Stimulated activated CD4-positive, alpha-beta T cell treated with anti-CD3 and anti-CD28 coated beads, Interleukin-12 subunit alpha, Interleukin-12 subunit beta, amount 100 ng/mL, for 48 hours (primary cell): ENCODE data around the gene BARD1.
"Not testable (repeated sequence)": the region's sequence is repeated elsewhere in the genome, so short reads cannot be mapped to it uniquely, and the experiment has no call there.

Experiments
- DNase-seq, 3 donors: peaks; one replicate each; pipeline ENCODE4 v3.0.0-alpha.2; 2020; ENCODE audit warnings: low read depth in 2 of 3, low spot score in 1 of 3

BARD1 gene

DNA sequence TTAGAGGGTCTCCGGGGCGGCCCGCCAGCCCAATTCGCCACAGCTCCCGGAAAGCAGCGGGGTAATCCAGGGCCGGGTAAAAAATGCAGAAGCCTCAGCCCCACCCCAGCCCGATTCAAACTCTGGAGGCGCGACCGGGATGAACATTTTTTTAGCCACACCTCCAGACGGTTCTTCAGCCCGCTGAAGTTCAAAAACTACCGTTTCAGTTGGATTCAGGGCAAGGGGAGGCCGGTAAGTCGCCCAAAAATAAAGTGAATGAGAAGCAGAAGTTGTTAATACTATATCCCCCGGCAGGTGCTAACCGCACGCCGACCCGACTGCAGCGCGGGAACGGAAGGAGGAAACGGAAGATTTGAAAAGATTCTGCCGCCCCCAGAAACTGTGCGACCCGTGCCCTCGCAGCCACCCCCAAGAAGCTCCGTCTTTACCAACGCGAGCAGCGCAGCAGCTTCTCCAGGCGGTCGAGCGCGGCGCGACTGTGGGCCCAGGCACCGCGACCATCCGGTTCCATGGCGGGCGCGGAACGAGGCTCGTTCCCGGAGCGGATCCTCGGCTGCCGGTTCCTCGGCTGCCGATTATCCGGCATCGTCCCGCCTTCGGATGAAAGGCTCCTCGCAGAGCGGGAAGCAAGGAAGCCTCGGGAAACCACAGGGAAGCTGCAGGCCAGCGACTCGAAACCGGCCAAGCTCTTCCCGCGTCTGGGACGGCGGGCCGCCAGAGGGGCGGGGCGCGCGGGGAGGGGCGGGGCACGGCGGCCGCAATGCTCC lies at the start of gene BARD1:
Gene BARD1, minus strand, starts transcription at position 703 of the 770 bp plus-strand sequence. Its CDS starts 114 bp downstream, at position 589.
- peak; percentile 22 to 34 (median 23) for DNase-seq

GRCh38 chr2:214856137-214856536 lies 46.7 kb upstream of the BARD1 start:
- DNase-seq, result no peak

- DNase-seq, result no peak
Measured at GRCh38 chr2:214853906-214854305, 44.4 kb upstream of the BARD1 start.

DNA sequence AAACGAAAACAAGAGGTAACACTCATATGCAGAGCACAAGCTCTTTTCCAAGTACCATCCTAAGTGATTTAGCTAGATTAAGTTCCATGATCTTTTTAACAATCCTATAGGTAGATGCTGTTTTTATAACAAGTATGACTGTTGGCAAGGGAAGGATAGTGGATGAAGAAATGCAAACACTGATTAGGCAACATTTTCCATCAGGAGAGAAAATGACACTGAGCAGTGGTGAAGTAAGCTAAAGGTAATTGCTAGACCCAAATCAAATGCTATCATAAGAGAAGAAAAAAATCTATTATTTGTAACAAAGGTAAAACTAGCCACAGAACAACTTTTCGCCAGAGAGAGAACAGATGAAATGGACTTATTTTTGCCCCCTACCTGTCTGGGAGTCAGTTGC lies 34.3 kb upstream of the BARD1 start:
- DNase-seq, result no peak

GRCh38 chr2:214839464-214839863 lies 30.0 kb upstream of the BARD1 start:
- DNase-seq, result no peak

DNA sequence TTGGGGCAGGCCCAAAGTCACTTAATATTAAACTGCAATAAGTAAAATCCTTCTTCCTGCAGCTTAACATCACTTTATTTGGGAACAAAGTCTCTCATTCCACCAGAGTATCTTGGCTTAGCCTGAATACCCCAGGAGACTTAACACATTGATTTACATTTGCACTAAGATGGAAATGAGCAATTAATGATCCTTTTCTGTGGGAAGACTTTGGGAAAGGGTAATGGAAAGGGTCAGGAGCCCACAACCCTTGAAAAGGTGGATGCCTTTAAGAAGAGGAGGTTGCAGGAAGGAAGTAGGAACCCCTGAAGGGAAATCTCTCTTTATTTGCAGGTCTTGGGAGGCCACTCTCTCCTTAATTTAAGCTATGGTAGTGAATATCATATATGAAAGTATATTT lies 28.0 kb upstream of the BARD1 start:
- DNase-seq, result no peak

DNA sequence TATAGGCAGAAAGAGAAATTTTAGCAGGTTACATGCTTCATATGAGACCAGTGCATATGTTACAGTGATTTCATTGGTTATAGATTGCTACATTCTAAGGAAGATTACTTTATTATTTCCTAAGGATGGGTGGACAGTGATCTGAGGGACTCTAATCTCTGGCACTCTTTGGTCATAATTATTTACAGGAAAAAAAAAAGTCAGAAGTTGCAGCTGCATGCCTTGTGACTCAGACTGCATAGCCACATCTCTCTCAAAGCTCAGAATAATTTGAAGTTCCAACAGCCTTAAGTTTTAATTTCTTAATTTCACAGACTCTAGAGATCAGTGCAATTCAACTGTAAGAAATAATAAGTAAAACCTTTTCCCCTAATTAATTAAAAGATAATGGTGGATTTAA lies 27.1 kb upstream of the BARD1 start:
- DNase-seq, result no peak

- no peak for DNase-seq
Measured at GRCh38 chr2:214830794-214831346, 21.4 kb upstream of the BARD1 start.

DNA sequence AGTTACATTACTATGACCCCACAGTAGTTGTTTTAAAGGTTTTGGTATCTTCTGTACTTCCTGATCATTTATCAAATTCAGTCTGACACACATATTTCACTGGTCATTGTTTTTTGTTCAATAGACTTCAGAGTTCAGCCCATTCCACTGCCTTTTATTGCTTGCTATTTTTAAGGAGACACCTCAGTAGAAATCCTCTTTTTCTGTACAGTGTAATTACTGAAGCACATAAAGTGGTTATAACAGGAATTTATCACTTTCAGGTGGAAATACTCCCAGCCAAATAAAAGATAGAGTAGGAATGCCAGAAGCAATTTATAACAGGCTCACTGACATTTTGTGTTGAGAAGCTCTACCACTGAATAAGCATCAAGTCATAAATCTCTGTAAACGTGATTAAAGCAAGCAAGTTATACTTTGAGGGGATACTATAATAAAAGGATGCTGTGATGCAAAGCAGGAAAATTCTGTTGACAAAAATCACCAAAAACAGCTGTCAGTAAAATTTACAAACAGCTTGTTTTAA lies 6.6 kb upstream of the BARD1 start:
- DNase-seq, result no peak

DNA sequence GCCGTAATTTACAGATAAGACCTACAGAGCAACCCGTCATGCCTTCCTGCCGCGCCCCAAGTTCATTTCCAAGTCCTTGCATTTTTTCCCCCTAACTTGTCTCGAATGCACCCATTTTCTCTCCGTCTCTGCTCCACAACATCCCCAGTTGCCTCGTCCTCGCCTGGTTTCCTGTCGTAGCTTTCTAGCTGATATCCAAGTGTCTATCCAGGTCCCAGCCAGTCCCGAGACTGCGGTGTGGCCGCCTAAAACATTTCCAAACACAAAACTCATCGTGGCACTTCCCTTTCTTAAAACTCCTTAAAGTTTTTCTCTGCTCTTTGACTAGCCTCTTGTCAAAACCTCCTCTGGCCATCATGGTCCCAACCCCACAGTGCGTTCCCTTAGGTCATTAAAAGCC lies 1.2 kb upstream of the BARD1 start:
- no peak for DNase-seq

- peak; percentile 99 for DNase-seq
Measured at GRCh38 chr2:214809751-214810564, 475 bp upstream of the BARD1 start.

DNA sequence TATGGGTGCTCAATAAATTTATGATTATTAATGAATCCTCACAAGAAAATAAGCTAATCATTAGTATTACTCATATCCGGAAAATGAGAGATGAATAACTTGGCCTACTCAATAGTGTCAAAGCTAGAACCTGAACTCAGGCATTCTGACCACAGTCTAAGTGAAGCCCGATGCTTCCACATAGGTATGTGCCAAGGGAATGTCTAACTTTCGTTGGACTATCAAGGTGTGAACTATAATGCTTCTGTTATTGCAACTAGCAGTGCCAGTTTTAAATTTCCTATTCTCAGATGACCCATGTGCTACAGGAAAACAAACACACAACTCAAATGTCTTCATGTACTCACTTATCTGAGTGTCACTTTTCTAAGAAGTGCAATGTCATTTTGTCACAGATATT lies 1.8 kb downstream of the BARD1 start:
- DNase-seq, result no peak

DNA sequence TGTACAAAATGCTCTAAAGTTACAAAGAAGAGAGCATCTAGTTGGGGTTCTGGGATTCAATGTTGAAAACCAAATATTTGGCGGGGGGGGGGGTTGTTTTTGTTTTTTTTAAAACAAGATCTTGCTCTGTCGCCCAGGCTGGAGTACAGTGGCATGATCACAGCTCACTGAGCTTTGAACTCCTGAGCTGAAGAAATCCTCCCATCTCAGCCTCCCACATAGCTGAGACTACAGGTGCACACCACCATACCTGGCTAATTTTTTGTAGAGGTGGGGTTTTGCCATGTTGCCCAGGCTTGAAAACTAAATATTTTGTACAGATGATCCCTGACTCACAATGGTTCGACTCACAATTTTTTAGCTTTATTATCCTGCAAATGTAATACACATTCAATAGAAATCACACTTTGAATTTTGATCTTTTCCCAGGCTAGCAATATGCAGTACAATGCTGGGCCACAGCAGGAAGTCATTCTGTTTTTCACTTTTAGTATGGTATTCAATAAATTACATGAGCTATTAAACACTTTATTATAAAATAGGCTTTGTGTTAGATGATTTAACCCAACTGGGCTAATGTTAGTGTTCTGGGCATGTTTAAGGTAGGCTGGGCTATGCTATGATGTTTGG lies 7.6 kb downstream of the BARD1 start:
- no peak for DNase-seq

GRCh38 chr2:214801068-214801467 lies 8.4 kb downstream of the BARD1 start:
- DNase-seq, result no peak

GRCh38 chr2:214800180-214800579 lies 9.3 kb downstream of the BARD1 start:
- no peak for DNase-seq

DNA sequence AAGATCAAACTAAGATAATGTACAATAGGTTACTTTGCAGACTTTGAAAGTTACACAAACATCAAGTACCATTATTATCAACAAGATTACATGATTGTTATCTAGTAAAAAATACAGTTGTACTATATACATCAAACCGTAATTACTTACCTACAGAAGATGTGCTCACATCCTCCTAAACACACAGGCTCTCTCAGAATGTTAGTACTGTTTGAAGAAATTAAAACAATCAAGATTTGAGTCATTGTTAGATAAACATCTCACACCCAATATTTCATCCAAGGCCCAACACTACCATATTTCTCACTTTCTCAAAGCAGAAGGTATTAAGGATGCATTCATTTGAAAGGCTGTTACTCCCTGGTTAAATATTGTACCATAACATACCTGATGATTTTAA lies 12.6 kb downstream of the BARD1 start:
- no peak for DNase-seq

GRCh38 chr2:214783181-214783580 lies 26.3 kb downstream of the BARD1 start:
- not testable (repeated sequence) for DNase-seq

DNA sequence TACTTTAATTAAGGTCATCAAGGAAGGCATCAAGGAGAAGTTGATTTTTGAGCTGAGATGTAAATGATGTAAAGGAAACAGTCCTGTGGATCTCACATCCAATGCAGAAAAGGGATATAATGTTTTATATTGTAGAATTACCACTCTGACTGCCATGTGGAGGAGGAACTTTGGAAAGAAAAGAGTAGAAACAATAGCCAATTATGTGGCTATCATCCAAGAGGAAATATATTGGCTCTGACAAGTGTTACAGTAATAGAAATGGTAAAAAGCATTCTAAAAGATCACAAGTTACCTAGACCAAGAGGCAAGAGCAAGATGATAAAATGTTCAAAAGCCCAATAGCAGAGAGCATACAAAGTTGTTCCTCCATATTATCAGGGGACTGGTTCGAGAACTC lies 26.8 kb downstream of the BARD1 start:
- no peak for DNase-seq

- DNase-seq, result no peak
Measured at GRCh38 chr2:214781226-214781625, 28.3 kb downstream of the BARD1 start.

GRCh38 chr2:214775971-214776370 lies 33.5 kb downstream of the BARD1 start:
- no peak for DNase-seq

DNA sequence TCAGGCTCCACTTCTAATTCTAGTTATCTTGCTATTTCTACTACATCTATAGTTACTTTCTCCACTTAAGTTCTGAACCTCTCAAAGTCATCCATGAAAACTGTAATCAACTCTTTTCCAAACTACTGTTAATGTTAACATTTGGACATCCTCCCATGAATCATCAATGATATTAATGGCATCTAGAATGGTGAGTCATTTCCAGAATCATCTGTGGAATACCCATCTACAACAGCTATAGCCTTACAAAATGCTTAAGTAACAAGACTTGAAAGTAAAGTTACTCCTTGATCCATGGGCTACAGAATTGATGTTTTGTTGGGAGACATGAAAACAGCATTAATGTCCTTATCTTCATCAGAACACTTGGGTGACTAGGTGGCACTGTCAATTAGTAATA lies 35.4 kb downstream of the BARD1 start:
- DNase-seq, result no peak
